ENCODE data around the gene CLDN18.

CLDN18 gene

DNA sequence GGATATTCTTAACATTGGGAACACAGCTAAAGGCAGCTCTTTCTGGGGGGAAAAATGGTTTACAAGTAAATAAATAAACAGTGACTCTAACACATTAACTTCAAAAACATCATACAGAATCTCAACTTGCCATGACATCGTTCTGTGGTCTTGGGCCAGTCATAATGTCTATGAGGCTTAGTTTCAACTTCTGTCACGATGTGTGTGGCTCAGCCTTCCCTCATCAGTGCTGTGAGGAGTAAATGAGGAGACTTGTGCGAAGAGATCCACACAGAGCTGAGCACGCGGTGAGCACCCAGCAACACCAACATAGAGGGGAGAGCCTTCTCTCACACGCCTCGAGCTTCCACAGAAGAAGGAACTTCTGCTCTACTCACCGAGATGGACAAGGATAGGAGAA is 56.4 kb downstream of the CLDN18 start:
- no peak for DNase-seq

DNA sequence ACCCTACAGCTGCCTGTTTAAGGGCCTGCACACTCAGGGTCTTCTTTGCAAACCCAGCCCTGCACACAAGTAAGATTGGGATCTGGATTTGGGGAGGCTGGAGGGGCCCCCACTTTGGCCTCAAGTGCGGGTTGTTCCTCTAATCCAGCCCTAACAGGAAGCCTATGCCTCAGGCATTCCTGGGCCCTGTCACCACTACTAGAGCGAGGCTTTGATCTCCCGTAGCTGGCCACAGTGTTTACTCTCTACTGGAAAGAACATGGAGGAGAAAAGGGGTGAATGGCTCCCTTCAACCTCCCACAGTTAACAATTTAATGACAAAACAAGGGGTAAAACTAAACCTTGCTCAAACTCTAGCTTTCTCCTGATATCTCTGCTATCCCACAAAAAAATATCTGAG is 57.0 kb downstream of the CLDN18 start:
- no peak for DNase-seq

DNA sequence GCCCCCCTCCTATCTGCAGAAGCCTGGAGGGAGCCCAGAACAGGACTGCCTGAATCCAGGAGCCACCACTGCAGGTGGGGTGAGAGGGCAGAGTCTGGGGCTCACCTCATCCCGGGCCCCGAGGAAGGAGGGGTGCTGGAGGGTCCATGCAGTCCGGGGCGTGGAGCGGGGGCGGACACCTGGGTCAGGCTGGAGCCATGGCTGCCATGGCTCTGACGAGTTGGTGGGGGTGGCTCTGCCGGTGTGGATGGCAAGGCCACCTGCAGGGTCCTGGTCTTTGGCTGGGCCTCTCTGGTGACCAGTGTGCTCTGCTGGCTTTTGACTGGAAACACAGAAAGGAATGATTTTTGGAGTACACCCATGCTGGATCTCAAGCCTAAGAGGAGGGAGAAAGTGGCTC is 58.1 kb downstream of the CLDN18 start:
- DNase-seq, result no peak

DNA sequence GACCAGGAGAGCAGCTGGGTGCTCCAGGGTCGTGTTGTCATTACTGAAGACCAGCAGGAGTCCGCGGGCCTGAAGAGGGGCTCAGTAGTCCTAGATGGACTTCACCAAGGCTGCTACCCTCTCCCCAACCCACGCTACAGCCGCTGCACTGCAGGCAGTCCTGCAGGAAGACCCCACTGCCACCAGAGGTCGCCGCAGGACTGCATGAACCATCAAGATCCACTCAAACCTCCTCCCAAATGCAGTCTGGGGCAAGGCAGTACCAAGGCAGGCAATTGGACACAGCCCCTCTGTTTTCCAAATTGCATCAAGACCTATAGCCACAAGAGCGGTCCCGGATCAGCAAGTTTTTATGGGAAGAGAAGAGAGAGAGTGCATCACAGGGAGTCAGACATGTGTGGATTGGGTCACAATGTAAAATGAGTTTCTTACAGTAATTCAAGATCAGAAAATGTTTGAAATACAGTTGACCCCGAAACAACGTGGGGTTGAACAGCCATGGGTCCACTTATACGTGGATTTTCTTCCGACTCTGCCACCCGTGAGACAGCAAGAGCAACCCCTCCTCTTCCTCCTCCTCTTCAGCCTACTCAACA is 58.7 kb downstream of the CLDN18 start:
- DNase-seq, result peak; percentile 67

DNA sequence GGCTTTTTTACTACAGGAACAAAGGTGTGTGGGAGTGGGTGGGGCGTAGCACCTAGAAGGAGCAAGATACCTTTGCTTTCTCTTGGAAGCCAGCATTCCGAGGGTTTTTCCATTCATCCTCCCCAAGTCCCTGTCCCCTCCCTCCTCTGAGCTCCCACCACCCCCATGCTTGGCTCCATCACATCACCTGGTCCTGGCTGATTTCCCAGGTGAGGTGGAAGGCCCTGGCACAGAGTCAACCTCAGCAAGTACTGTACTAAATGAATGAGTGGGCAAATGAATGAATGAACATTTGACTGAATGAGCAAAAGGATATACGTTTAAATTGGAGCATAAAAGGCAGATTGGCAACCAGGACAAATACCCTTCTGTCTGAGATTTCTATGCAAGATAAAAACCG is 60.0 kb downstream of the CLDN18 start:
- DNase-seq, result no peak

DNA sequence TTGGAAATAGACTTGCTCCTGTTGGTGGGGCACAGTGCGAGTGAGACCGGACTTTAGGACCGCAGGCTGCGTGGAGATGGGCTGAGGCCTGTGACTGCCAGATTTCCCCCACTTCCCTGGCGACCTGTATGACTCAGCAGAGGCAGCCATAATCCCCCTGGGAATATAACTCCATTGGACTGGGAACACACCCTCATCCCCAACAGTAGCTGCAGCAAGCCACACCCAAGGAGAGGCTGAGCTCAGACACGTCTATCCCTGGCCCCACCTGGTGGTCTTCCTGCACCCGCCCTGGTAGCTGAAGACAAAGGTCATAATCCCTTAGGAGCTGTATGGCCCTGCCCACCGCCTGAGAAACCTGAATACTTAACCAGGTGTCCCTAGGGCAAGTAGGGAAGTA is 62.8 kb downstream of the CLDN18 start:
- peak; percentile 31 for DNase-seq

DNA sequence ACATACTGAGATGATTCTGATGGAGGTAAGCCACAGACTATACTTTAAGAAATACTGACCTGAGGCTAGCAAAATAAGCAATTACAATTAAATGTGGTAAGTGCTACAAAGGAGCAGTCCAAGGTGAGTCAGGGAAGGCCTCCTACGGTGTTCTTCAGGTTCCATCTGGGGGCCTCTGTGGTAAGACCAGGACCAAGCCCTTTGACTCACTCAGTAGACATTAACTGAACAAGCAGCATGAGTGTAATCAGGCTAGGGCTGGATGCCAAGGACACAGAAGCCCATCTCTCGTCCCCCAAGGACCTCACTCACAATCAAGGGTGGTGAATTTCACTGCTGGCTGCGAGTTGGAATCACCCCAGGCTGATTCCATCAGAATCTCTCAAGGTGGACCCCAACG is 68.1 kb downstream of the CLDN18 start:
- DNase-seq, result peak; percentile 69

DNA sequence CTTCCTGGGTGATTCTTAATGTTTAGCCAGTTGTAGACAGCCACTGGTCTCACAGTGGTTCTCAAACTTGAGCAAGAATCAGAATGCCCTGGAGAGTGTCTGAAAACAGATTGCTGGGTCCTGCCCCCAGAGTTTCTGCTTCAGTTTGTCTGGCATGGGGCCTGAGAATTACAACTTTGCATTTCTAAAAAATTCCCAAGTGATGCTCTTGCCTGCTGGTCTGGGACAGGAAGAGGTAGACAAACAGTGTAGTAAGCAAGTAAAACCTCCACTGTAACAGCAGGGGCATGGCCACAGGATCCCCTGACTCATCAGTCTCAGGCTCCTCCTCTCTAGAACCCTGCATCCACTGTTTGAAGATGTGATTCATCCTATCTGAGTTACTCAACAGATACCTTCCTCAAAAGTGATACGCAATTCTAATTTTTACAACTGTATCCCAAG is 69.0 kb downstream of the CLDN18 start:
- peak; percentile 97 for DNase-seq

DNA sequence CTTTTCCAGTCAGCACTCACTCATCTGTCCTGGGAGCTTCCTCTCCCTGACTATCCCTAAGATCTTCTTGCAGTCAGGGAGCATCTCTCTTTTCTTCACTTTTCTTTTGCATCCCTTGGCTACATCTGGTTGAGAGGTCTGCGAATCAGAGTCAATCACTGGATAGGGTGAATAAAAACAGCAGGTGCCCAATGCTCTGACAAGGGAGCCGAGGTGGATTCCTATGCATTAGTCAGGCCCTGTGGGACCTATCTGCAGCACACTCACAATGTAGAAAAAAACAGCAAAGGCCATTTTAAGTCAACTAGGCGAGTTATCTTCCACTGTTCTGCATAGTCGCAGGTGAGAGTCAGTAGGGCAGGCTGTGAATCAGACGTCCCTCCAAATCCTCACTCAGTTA is 69.9 kb downstream of the CLDN18 start:
- DNase-seq, result peak; percentile 12

DNA sequence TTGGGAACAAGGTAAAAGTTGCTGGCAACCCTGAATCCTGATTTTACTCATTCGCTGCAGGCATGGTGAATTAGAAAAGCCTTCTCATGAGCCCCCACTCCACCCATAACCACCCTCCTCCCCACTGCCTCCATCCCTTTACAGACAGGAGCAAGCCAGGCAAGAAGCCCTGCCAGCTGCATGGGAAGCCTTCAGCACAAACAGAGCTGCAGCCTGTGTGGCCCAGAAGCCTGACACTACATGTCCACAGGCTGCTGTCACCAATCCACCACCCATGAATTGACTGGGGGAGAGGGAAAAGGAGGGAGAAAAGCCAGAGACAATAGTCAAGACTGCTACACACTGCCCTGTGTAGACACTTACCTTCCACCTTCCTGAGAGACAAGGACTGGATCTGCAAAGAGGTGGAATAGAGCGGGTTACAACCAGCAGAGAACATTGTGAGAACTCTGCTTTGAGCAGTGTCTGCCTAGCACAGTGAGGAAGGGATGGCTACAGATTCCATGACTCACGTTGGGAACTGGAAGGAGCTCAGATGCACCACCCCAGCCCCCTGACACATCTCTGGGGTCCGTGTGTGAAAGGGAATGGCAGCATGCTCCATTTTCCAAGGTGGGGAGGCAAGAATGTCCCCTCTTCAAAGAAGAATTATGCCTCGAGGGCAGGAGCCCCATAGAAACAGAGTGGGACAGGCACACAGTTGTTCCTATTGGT is 71.6 kb downstream of the CLDN18 start:
- DNase-seq, result peak; percentile 79

DNA sequence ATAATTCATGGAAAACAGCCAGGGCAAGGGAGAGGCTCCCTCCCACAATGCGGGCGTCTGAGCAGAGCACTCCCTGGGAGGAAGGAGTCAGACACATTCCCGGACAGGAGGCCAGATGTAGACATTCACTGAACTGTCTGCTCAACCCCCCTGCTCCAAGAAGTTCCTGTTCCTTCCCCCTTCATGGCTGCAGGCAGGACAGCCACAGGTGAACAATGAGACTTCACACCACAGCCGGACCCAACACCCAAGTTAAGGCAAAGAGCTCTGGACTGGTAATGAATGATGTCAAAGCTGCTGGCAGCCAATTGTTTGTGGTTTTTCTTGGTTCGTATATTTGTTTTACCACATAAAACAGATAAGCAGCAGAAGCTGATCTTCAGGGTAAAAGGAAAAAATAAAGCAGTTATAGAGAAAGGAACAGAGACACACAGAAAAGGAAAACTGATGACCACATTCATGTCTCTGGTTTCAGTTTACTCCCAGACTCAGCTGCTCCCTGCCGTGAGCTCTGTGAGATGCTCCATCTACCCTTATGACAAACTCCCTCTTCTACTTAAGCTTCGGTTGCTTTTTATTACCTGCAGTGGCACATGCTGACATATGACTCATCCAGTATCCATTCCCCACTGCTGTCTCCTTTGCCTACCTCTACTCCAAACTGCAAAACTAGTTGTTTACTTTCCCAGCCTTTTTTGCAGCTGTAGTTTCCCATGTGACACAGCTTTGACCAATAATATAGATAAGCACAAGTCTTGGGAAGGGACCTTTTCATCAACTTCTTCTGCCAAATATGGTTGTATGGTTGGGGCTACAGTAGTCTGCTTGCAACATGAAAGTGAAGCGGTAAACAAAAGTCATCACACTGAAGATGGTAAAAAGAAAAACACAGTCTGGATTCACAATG is 72.4 kb downstream of the CLDN18 start:
- peak; percentile 82 for DNase-seq

DNA sequence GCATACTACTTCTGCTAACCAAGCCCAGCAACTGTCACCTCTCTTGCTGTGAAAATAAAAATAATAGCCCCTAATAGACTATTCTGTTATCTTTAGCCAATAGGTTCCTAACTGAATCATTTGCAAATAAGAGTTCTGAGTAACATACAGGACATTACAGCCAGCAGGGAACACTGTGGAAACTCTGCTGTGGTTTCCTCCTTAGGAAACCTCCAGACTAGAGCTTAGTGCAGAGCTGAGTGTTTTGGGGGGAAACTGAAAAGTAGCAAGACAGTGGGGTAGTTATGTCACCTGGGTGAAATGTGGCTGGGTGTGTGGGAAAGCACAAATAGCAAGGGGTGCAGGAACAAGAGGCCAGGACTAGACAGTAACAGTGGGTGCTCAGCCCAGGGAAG is 73.0 kb downstream of the CLDN18 start:
- DNase-seq, result peak; percentile 14

Measured in fibroblast of skin of right biceps (primary cell).